Coronary artery (tissue), 2 donors: Measurements from ENCODE around the gene MLYCD.

Experiments
- DNase-seq: peaks from one replicate; pipeline ENCODE4 v3.0.0-alpha.2; 2017; ENCODE audit warnings: low spot score
- H3K27ac ChIP-seq, 2 donors: fragments of 200-600 bp; sonication (generic); one replicate each; pipeline ENCODE4 v1.5.1; 2016 to 2019
- H3K4me3 ChIP-seq: fragments of 200-600 bp; sonication (generic); 2 replicates; pipeline ENCODE4 v1.5.1; 2016; ENCODE audit warnings: mild to moderate bottlenecking, moderate library complexity
- TF ChIP-seq, protein P1 (sequence below): fragments of 200-600 bp; sonication (generic); IDR thresholded peaks from one replicate; pipeline ENCODE4 v1.5.1; 2019; ENCODE audit warnings: antibody characterized with exemption

MLYCD gene

DNA sequence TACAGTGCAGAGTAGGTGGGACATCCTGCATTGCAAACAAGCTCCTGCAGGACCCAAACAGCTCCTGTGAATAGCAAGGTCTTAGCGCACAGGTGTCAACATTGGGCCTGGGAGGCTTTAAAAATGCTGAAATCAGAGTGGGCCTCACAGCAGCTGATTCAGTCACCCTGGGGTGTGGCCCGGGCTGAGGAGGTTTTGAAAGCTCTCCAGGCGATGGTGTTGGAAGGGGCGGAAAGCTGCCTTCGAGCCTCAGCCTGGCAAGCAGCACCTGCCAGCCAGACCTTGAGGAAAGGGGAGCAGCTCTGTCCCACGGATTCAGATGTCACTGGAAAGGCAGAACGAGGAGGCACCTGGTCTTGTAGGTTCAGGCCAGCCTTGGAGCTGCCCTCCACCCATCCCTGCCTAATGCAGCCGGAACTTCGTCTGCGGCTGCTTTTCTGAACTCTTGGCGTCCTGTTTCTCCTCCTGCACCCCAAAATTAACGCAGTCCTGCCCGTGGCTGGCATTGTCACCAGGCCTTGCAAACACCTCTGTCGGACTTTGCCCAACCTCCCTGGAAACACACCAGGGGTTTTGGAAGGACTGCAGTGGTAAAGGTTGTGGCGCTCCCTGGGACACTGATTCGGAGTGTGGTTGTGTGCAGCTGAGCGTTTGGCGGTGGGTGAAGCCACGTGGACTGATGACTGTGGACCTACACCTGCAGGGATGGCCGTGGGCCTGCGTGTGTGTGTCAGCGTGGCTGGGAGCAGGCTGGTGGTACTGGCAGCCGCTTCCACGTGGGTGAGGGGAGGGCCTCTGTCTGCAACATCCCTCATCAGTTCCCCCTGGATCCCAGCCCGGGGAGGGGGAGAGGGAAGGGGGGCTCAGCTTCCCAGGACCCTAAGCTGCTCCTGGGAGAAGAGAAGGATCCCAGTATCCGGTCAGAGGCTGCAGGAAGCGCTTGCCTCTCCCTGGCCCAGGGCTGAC lies 72.5 kb downstream of the MLYCD start:
- Histone ChIP-seq H3K4me3 (no peak overlapping the region), H3K27ac (no peak overlapping the region)
- TF ChIP-seq, protein P1, sequence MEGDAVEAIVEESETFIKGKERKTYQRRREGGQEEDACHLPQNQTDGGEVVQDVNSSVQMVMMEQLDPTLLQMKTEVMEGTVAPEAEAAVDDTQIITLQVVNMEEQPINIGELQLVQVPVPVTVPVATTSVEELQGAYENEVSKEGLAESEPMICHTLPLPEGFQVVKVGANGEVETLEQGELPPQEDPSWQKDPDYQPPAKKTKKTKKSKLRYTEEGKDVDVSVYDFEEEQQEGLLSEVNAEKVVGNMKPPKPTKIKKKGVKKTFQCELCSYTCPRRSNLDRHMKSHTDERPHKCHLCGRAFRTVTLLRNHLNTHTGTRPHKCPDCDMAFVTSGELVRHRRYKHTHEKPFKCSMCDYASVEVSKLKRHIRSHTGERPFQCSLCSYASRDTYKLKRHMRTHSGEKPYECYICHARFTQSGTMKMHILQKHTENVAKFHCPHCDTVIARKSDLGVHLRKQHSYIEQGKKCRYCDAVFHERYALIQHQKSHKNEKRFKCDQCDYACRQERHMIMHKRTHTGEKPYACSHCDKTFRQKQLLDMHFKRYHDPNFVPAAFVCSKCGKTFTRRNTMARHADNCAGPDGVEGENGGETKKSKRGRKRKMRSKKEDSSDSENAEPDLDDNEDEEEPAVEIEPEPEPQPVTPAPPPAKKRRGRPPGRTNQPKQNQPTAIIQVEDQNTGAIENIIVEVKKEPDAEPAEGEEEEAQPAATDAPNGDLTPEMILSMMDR: no peak
- no peak for DNase-seq

DNA sequence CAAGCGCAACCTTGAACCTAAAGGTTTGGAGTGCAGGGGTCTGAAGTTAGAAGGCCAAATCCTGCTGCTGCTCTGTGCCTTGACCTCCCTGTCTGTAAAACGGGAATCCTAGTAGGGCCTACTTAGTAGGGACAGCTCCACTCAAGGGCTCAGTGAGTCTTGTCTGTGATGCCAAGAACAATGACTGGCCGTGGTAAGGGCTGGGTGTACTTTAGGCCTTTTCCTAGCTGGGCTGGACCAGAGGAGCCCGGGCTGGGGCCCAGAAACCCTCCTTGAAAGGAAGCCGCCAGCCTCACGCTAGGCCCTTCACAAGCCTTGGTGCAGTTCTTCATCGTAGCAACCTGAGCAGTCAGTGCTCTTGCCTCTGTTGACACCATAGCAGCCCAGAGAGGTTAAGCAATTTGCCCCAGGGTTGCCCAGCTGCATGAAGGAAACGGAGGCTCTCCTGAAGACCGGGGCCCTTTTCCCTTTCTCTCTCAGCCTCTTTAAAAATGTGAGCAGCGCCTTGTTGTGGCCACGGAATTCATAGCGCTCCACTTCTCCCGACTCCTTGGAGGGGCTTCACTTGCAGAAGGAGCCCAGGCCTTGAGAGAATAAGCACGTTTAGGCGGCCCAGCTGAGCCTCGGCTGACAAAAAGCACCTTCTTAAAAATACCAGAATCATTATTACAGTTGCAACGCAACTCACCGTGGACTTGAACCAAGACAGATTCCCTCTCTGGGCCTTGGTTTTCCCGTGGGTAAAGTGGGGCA lies 73.5 kb downstream of the MLYCD start:
- no peak overlapping the region for H3K4me3 ChIP-seq
- no peak for DNase-seq
- TF ChIP-seq, protein P1: no peak
- H3K27ac ChIP-seq: no peak overlapping the region

DNA sequence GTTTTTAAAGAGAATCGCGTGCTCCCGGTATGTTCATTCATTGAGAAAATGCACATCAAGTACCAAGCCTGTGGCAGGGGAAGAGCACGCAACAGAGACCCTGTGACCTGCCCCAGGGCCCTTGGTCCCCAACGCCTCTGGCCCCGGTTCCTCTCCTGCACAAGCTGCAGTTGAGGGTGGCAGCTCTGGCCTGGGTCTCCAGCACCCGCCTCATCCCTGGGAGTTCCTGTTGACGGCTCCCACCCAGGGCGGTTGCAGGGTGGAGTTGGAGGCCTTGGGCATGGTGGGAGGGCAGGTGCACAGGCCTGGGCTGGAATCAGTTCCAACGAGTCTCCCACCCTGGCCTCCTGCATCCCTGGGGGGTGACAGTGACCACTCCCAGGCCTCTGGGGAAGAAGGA lies 74.2 kb downstream of the MLYCD start:
- TF ChIP-seq, protein P1: no peak
- no peak overlapping the region for H3K27ac ChIP-seq
- no peak for DNase-seq
- no peak overlapping the region for H3K4me3 ChIP-seq

DNA sequence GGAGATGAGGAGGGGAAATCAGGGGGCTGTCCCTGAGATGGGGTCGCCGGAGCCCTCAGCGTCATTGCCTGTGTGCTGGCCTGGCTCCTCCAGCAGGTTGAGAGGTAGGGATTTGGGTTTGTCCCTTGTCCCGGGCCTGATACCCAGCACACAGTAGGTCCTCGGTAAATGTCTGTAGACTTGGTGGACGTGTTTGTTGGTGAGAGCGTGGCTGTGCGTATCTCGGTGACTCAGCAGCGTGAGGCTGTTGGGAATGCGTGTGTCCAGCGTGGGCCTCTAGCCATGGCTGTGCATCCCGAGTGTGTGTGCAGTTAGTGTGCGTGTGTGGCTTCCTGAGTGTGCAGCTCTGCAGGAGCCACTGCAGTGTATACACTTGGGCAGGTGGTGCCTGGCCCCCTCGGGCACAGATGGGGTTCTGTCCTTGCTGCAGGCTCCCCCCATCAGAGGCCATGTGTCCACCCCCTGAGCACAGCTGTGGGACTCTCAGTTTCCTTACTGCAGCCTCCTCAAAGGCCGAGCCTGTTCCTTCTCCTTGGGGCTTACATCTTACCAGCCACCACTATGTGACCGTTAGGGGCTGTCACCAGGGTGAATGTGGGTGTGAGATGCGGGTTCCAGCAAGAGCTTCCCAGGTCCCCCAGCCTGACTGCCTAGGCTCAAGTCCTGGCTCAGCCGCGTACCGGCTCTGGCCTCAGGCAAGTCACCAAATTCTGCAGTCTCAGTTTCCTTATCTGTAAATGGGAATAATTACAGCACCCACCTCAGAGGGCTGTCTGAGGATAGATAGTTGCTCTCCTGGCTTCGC lies 74.9 kb downstream of the MLYCD start:
- H3K27ac ChIP-seq: no peak overlapping the region
- TF ChIP-seq, protein P1: no peak
- no peak for DNase-seq
- no peak overlapping the region for H3K4me3 ChIP-seq

DNA sequence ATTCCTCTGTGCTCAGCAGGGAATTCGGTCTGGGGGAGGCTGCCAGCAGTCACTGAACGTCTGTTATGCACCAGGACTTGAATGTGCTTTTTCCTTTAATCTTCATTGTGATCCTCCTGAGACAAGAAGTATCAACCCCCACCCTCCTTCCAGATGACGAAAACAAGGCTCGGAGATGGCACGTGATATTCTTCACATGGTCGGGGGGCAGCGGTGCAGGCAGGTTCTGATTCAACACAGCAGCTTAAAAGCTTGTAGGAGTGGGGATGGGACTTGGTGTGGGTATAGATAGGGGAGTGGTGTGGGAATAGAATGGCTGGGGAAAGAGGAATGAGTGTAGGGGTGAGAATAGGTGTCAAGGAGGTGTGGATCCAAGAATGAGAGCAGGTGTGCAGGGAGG lies 75.6 kb downstream of the MLYCD start:
- H3K27ac ChIP-seq: no peak overlapping the region
- TF ChIP-seq, protein P1: no peak
- H3K4me3 ChIP-seq: no peak overlapping the region
- DNase-seq: no peak

DNA sequence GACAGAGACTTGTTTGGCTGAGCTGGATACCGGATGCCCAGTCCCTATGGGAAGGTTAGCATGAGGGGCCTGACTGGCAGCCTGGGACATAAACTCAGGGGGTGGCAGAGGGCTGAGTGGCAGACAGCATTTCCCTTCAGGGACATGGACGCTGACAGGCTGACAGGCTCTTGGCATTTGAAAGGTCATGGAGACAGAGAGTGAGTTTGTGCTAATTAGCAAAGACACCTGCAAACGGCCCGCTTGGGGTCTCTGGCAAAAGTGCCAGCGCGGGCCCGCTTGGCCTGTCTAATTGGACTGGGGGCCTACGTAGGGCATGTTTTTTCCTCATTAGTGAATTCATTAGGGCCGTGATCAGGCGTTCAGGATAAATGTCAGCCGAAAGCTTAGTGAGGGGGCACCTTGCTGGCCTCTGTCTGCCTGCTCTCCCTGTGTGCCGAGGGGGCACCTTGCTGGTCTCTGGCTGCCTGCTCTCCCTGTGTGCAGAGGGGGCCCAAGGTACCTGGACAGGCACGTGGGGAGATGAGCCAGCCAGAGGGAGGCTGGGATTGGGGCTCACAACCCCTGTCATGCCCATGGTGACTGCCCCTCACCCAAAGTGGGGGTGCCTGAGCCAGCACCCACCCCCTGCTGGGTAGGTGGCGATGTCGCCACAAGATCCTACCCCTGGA lies 76.8 kb downstream of the MLYCD start:
- Histone ChIP-seq H3K4me3 (no peak overlapping the region), H3K27ac (no peak overlapping the region)
- TF ChIP-seq, protein P1: no peak
- DNase-seq: no peak
